Suprapubic skin (tissue), 4 donors: ENCODE measurements around the gene OVOL2. TPM values are rescaled to one million over a fixed set of nuclear protein-coding genes. Genes with fewer than 3 reads are reported as not detected.
A peak's percentile ranks its signal among the peaks of the same experiment; 100 is the strongest.

Experiments used
- DNase-seq, 2 donors: peaks; one replicate each; pipeline ENCODE4 v3.0.0-alpha.2; 2019; ENCODE audit warnings: low spot score in 2 of 2
- H3K27ac ChIP-seq: fragments of 200-600 bp; sonication (generic); one replicate; pipeline ENCODE4 v1.5.1; 2019
- H3K27me3 ChIP-seq: fragments of 200-600 bp; sonication (generic); one replicate; pipeline ENCODE4 v1.5.1; 2019
- H3K36me3 ChIP-seq: fragments of 200-600 bp; sonication (generic); one replicate; pipeline ENCODE4 v1.5.1; 2019
- H3K4me1 ChIP-seq: fragments of 200-600 bp; sonication (generic); one replicate; pipeline ENCODE4 v1.5.1; 2019
- H3K4me3 ChIP-seq: fragments of 200-600 bp; sonication (generic); one replicate; pipeline ENCODE4 v1.5.1; 2019; ENCODE audit warnings: mild to moderate bottlenecking
- H3K9me3 ChIP-seq: fragments of 200-600 bp; sonication (generic); one replicate; pipeline ENCODE4 v1.5.1; 2019
- EP300 ChIP-seq: sonication (generic); formaldehyde crosslinking; IDR thresholded peaks from one replicate; pipeline ENCODE4 v1.6.1; 2017; ENCODE audit warnings: antibody characterized with exemption
- POLR2A ChIP-seq, 2 donors: fragments of 450-650 bp; IDR thresholded peaks; one replicate each; pipeline ENCODE4 v1.6.1; 2017; ENCODE audit warnings: antibody characterized with exemption in 2 of 2, mild to moderate bottlenecking in 2 of 2, moderate library complexity in 2 of 2
- POLR2AphosphoS5 ChIP-seq, 3 donors: sonication (generic); formaldehyde crosslinking; IDR thresholded peaks; one replicate each; pipeline ENCODE4 v1.6.1; 2017; ENCODE audit warnings: antibody characterized with exemption in 3 of 3
- WGBS: methylation state at CpG from one replicate; pipeline ENCODE4 v1.1.5; 2018; 5-methylcytosine and 5-hydroxymethylcytosine counted together
- total RNA-seq, 4 donors: library from RNA; depleted of rRNA; stranded (reverse); fragments of >200 nt; gene quantifications; one replicate each; pipeline ENCODE4 v1.1.0, GENCODE V29; 2016
- TF ChIP-seq, protein P1 (sequence below), 2 donors: fragments of 200-600 bp in 1 of 2; fragments of 450-650 bp in 1 of 2; sonication (generic) in 1 of 2; IDR thresholded peaks; one replicate each; pipeline ENCODE4 v1.5.1; 2016 to 2019; ENCODE audit warnings: antibody characterized with exemption in 2 of 2, mild to moderate bottlenecking in 1 of 2, moderate library complexity in 1 of 2

The OVOL2 gene
- total RNA-seq, 4 donors from 2014 or later = 16.9 to 53.8 (median 24.8) TPM

DNA sequence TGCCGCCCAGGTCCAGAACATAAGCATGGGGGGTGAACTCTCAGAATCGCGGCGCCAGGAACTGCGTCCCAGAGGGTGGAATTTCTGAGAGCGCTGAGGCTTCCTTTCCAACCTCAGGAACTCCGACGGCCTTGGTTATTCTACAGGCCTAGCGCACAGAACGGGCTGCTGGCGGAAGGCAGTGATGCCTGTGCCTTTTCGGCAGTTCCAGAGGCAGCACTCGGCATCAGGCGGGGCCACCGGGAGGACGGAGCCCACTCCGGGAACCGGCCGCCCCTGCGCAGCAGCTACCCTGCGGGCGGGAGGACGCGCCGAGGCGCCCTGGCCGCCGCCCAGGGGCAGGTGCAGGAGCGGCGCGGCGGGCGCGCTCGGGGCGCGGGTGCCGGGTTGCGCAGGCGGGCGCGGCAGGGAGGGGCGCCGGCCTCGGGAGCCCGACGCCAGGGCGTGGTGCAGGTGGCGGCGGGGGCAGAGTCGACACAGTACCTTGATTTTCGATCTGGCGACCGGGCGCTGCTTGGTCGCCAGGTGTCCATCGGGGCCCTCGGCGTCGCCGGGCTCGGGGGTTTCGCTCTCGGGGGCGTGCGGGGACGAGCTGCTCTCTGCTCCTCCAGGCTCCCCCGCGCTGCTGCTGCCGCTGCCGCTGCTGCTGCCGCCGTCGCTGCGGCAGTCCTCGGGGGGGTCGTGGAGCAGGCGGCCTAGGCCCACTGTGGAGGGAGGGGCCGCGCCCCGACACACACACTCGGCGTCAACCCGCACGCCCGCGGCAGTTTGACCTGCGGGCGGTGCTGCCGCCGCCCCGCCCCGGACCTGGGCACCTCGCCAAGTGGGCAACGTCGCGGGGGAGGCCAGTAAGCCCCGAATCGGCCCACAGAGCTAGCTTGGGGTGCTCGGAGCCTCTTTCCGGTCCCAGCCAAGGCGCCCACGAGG is 1.3 kb downstream of the OVOL2 start:
- no peak for DNase-seq
- Histone ChIP-seq H3K27ac (peak overlapping the region; percentile 88), H3K27me3 (peaks cover 76% of the 10 kb centered on the region), H3K4me3 (peak overlapping the region; percentile 60), H3K4me1 (peaks cover 42% of the 10 kb centered on the region), H3K9me3 (no peaks in the 10 kb centered on the region), H3K36me3 (no peaks in the 10 kb centered on the region)
- TF ChIP-seq EP300 (no peak), POLR2AphosphoS5 (IDR thresholded peaks at IDR 0.05) (no peak), POLR2A (IDR thresholded peaks at IDR 0.05) (no peak)
- TF ChIP-seq, protein P1, sequence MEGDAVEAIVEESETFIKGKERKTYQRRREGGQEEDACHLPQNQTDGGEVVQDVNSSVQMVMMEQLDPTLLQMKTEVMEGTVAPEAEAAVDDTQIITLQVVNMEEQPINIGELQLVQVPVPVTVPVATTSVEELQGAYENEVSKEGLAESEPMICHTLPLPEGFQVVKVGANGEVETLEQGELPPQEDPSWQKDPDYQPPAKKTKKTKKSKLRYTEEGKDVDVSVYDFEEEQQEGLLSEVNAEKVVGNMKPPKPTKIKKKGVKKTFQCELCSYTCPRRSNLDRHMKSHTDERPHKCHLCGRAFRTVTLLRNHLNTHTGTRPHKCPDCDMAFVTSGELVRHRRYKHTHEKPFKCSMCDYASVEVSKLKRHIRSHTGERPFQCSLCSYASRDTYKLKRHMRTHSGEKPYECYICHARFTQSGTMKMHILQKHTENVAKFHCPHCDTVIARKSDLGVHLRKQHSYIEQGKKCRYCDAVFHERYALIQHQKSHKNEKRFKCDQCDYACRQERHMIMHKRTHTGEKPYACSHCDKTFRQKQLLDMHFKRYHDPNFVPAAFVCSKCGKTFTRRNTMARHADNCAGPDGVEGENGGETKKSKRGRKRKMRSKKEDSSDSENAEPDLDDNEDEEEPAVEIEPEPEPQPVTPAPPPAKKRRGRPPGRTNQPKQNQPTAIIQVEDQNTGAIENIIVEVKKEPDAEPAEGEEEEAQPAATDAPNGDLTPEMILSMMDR (IDR thresholded peaks at IDR 0.05) = no peak
- WGBS = 11% methylated on average over 6 of the region's 103 CpGs

DNA sequence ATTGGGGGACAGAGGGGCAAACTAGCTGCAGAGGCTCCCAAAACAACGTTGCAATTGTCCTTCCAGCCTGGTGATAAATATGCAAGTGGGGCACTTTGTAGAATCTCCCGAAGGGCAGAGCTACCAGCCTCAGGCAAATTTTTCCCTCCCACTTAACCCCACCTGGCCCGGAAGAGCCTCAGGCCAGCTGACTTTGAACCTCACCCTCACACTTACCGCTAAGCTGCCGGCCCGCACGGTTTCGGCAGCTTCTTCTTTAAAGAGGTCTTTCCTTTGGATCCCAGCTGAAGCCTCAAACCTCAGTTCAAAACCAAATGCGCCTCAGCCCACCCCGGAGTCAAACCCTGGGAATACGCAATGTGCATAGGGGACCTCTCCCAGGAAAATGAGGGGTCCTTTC is 2.5 kb downstream of the OVOL2 start:
- Histone ChIP-seq H3K4me3 (no peak overlapping the region), H3K27me3 (peaks cover 65% of the 10 kb centered on the region), H3K4me1 (peaks cover 42% of the 10 kb centered on the region)

GRCh38 chr20:18052856-18053255 is 4.9 kb downstream of the OVOL2 start:
- Histone ChIP-seq H3K4me1 (peaks cover 27% of the 10 kb centered on the region), H3K9me3 (no peaks in the 10 kb centered on the region), H3K36me3 (no peaks in the 10 kb centered on the region), H3K27ac (no peak overlapping the region), H3K4me3 (no peak overlapping the region), H3K27me3 (peaks cover 42% of the 10 kb centered on the region)
- no peak for DNase-seq
- TF ChIP-seq POLR2A (IDR thresholded peaks at IDR 0.05) = no peak
- TF ChIP-seq EP300 = no peak
- no peak for TF ChIP-seq POLR2AphosphoS5 (IDR thresholded peaks at IDR 0.05)
- TF ChIP-seq, protein P1 (IDR thresholded peaks at IDR 0.05) = no peak
- WGBS = 56% methylated on average over 4 of the region's 4 CpGs

More for the DNA sequence above, 2.5 kb downstream of the OVOL2 start:
- Histone ChIP-seq H3K27ac (no peak overlapping the region), H3K36me3 (no peaks in the 10 kb centered on the region), H3K9me3 (no peaks in the 10 kb centered on the region)
- TF ChIP-seq, protein P1 (IDR thresholded peaks at IDR 0.05) = no peak
- no peak for TF ChIP-seq POLR2A (IDR thresholded peaks at IDR 0.05)
- TF ChIP-seq POLR2AphosphoS5 (IDR thresholded peaks at IDR 0.05) = no peak
- TF ChIP-seq EP300 = no peak
- WGBS = 10% methylated on average over 3 of the region's 11 CpGs
- no peak for DNase-seq

DNA sequence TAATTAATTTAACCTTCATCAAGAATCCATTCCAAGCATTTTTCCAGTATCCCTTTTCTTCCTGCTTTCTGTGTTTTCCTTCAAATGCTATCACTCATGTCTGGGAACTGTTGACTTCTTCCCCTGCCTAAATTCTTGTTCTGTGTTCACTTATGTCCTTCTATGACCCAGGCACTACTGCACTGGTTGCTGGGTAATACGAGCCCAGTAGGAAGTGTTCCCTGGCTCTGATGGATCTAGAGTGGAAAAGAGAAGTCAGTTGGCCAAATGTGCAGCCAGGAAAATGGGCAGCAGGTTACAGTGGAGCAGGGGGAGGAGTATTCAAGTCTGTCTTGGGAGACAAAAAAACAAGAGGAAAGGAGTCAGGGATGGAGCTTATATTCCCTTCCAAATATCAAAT is 7.1 kb downstream of the OVOL2 start:
- H3K27me3 ChIP-seq = peaks cover 20% of the 10 kb centered on the region
- H3K4me1 ChIP-seq = peaks cover 6% of the 10 kb centered on the region
- no peak overlapping the region for H3K27ac ChIP-seq
- 40% methylated on average over 1 of the region's 1 CpG for WGBS
- H3K36me3 ChIP-seq = no peaks in the 10 kb centered on the region
- H3K4me3 ChIP-seq = no peak overlapping the region
- no peaks in the 10 kb centered on the region for H3K9me3 ChIP-seq
- no peak for DNase-seq
- no peak for TF ChIP-seq EP300
- no peak for TF ChIP-seq POLR2AphosphoS5 (IDR thresholded peaks at IDR 0.05)
- TF ChIP-seq POLR2A (IDR thresholded peaks at IDR 0.05) = no peak
- TF ChIP-seq, protein P1 (IDR thresholded peaks at IDR 0.05) = no peak

GRCh38 chr20:18048176-18048575 is 9.5 kb downstream of the OVOL2 start:
- Histone ChIP-seq H3K4me3 (no peak overlapping the region), H3K36me3 (no peaks in the 10 kb centered on the region), H3K27me3 (peaks cover 4% of the 10 kb centered on the region), H3K9me3 (no peaks in the 10 kb centered on the region), H3K27ac (no peak overlapping the region), H3K4me1 (no peaks in the 10 kb centered on the region)
- DNase-seq = peak in 1 of 2 donors; percentile 6
- whole genome bisulfite sequencing = 79% methylated on average over 5 of the region's 5 CpGs
- TF ChIP-seq EP300 (no peak), POLR2AphosphoS5 (IDR thresholded peaks at IDR 0.05) (no peak), POLR2A (IDR thresholded peaks at IDR 0.05) (no peak)
- TF ChIP-seq, protein P1 (IDR thresholded peaks at IDR 0.05) = no peak
